GM23338 (cell line): ENCODE results near the gene DYNC2H1. TPM values are rescaled to one million over a fixed set of nuclear protein-coding genes. Genes with fewer than 3 reads are reported as not detected.

Experiments
- ATAC-seq: fragments of 200-7000 bp; cut with Tn5 transposase; 3 replicates; pipeline ENCODE4 v1.9.1; 2020
- DNase-seq: peaks from one replicate; pipeline ENCODE4 v3.0.0-alpha.2; 2015; ENCODE audit warnings: low spot score
- H2AFZ ChIP-seq: fragments of 200-600 bp; sonication (generic); 2 replicates; pipeline ENCODE4 v1.8.0; 2016; ENCODE audit warnings: antibody characterized with exemption, mild to moderate bottlenecking, moderate library complexity
- H3F3A ChIP-seq: fragments of 200-600 bp; sonication (generic); replicated peaks from 2 replicates; pipeline ENCODE4 v1.8.0; 2017; ENCODE audit warnings: antibody characterized with exemption, mixed run types, low read depth
- H3K27ac ChIP-seq: fragments of 200-600 bp; sonication (generic); 2 replicates; pipeline ENCODE4 v1.6.1; 2016; ENCODE audit warnings: low read depth
- H3K27me3 ChIP-seq: fragments of 200-600 bp; sonication (generic); 2 replicates; pipeline ENCODE4 v1.8.0; 2016; ENCODE audit warnings: mild to moderate bottlenecking, mixed run types, moderate library complexity; ENCODE audit not compliant: insufficient read depth
- H3K36me3 ChIP-seq: fragments of 200-600 bp; sonication (generic); 2 replicates; pipeline ENCODE4 v1.8.0; 2016; ENCODE audit warnings: mild to moderate bottlenecking; ENCODE audit not compliant: insufficient read depth
- H3K4me1 ChIP-seq: fragments of 200-600 bp; sonication (generic); 2 replicates; pipeline ENCODE4 v1.8.0; 2016; ENCODE audit warnings: mild to moderate bottlenecking, moderate library complexity; ENCODE audit not compliant: insufficient read depth
- H3K4me2 ChIP-seq: fragments of 200-600 bp; sonication (generic); 2 replicates; pipeline ENCODE4 v1.7.1; 2017; ENCODE audit warnings: mixed run types
- H3K4me3 ChIP-seq: fragments of 200-600 bp; sonication (generic); 2 replicates; pipeline ENCODE4 v1.6.1; 2016; ENCODE audit warnings: mixed run types
- H3K79me2 ChIP-seq: fragments of 200-600 bp; sonication (generic); replicated peaks from 2 replicates; pipeline ENCODE4 v1.8.0; 2017; ENCODE audit warnings: mild to moderate bottlenecking; ENCODE audit not compliant: insufficient read depth
- H3K9me2 ChIP-seq: fragments of 200-600 bp; sonication (generic); 2 replicates; pipeline ENCODE4 v1.8.0; 2017; ENCODE audit not compliant: insufficient read depth
- H4K20me1 ChIP-seq: fragments of 200-600 bp; sonication (generic); replicated peaks from 2 replicates; pipeline ENCODE4 v1.8.0; 2017; ENCODE audit warnings: mild to moderate bottlenecking; ENCODE audit not compliant: insufficient read depth
- H3K27ac Mint-ChIP-seq: 2 replicates; pipeline ENCODE4 v1.8.0; 2020; ENCODE audit warnings: inconsistent platforms, mild to moderate bottlenecking, moderate library complexity, mixed read lengths
- H3K27me3 Mint-ChIP-seq: 3 replicates; pipeline ENCODE4 v1.8.0; 2022; ENCODE audit warnings: low read depth, mild to moderate bottlenecking, moderate library complexity, mixed read lengths, inconsistent platforms; ENCODE audit not compliant: insufficient read depth, poor library complexity
- H3K36me3 Mint-ChIP-seq: 3 replicates; pipeline ENCODE4 v1.8.0; 2021; ENCODE audit warnings: low read depth, mild to moderate bottlenecking, inconsistent platforms, moderate library complexity, mixed read lengths
- H3K4me1 Mint-ChIP-seq: 3 replicates; pipeline ENCODE4 v1.8.0; 2020; ENCODE audit warnings: mild to moderate bottlenecking, inconsistent platforms, mixed read lengths
- H3K4me3 Mint-ChIP-seq: 3 replicates; pipeline ENCODE4 v1.8.0; 2021; ENCODE audit warnings: moderate library complexity, mild to moderate bottlenecking, inconsistent platforms, mixed read lengths
- H3K9me3 Mint-ChIP-seq: 3 replicates; pipeline ENCODE4 v1.8.0; 2020; ENCODE audit warnings: moderate library complexity, mild to moderate bottlenecking, inconsistent platforms, mixed read lengths
- CREB1 ChIP-seq: fragments of 250-450 bp; sonication (Bioruptor Pico); IDR thresholded peaks from 2 replicates; pipeline ENCODE4 v1.5.0; 2020; ENCODE audit warnings: low read depth, mild to moderate bottlenecking, moderate library complexity
- EZH2 ChIP-seq: fragments of 200-600 bp; sonication (generic); IDR thresholded peaks from one replicate; pipeline ENCODE4 v1.8.0; 2017; ENCODE audit warnings: antibody characterized with exemption, mild to moderate bottlenecking, low read depth; ENCODE audit not compliant: unreplicated experiment
- JUNB ChIP-seq: IDR thresholded peaks from one replicate; pipeline ENCODE4 v1.6.1; 2016; ENCODE audit warnings: antibody characterized with exemption; ENCODE audit not compliant: unreplicated experiment
- NANOG ChIP-seq: IDR thresholded peaks from 2 replicates; pipeline ENCODE4 v1.6.1; 2016; ENCODE audit warnings: antibody characterized with exemption, borderline replicate concordance
- REST ChIP-seq: IDR thresholded peaks from one replicate; pipeline ENCODE4 v1.6.1; 2018; ENCODE audit warnings: antibody characterized with exemption; ENCODE audit not compliant: unreplicated experiment
- STAT1 ChIP-seq: IDR thresholded peaks from one replicate; pipeline ENCODE4 v1.6.1; 2016; ENCODE audit warnings: antibody characterized with exemption; ENCODE audit not compliant: unreplicated experiment
- ZNF114 ChIP-seq: fragments of 250-450 bp; sonication (Bioruptor Pico); IDR thresholded peaks from 2 replicates; pipeline ENCODE4 v1.5.0; 2020; ENCODE audit warnings: mild to moderate bottlenecking, moderate library complexity
- polyA plus RNA-seq: library from polyadenylated mRNA; unstranded; fragments of >200 nt; fragmentation: Nextera tagmentation; extraction: Ambion mirVana; gene quantifications from 2 replicates; pipeline ENCODE4 v1.2.1, GENCODE V29; 2016
- total RNA-seq: library from RNA; depleted of rRNA; stranded (reverse); fragments of >200 nt; shearing (Covaris generic); gene quantifications from 2 replicates; pipeline ENCODE4 v1.2.3, GENCODE V29; 2014
- TF ChIP-seq, protein P1 (sequence below): IDR thresholded peaks from 2 replicates; pipeline ENCODE4 v1.6.1; 2016; ENCODE audit warnings: antibody characterized with exemption
- TF ChIP-seq, protein P2 (sequence below), 2 experiments: fragments of 200-600 bp in 1 of 2; sonication (generic) in 1 of 2; conservative IDR thresholded peaks; 2 replicates each; pipeline versions ENCODE4 v1.5.1 to v1.6.1; 2016 to 2017; ENCODE audit warnings: antibody characterized with exemption in 2 of 2, low read depth in 2 of 2, mild to moderate bottlenecking in 2 of 2, moderate library complexity in 1 of 2

DYNC2H1 gene
- total and polyA plus RNA-seq, 2 experiments from 2014 or later = 19.3 to 22.5 TPM

DNA sequence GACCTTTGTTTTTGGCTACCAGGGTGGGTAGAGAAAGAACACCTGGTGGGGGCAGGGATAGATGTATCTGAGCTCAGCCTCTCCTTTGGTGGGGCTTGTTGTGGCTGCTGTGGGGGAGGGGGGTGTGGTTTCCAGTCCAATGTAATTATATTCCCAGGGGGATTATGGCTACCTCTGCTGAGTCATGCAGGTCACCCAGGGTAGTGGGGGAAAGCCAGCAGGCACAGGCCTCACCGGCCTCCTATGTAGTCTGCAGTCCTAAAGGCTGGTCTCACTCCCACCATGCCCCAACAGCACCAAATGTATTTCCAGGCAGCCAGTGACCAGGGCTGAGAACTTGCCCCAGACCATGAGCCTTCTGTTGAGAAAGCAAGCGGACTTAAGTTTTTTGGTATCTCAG, 119.6 kb downstream of the DYNC2H1 start (continued):
- TF ChIP-seq, protein P1, sequence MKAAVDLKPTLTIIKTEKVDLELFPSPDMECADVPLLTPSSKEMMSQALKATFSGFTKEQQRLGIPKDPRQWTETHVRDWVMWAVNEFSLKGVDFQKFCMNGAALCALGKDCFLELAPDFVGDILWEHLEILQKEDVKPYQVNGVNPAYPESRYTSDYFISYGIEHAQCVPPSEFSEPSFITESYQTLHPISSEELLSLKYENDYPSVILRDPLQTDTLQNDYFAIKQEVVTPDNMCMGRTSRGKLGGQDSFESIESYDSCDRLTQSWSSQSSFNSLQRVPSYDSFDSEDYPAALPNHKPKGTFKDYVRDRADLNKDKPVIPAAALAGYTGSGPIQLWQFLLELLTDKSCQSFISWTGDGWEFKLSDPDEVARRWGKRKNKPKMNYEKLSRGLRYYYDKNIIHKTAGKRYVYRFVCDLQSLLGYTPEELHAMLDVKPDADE = no peak
- no peak for TF ChIP-seq EZH2
- no peak for TF ChIP-seq NANOG
- TF ChIP-seq JUNB = no peak
- no peak for TF ChIP-seq REST

DNA sequence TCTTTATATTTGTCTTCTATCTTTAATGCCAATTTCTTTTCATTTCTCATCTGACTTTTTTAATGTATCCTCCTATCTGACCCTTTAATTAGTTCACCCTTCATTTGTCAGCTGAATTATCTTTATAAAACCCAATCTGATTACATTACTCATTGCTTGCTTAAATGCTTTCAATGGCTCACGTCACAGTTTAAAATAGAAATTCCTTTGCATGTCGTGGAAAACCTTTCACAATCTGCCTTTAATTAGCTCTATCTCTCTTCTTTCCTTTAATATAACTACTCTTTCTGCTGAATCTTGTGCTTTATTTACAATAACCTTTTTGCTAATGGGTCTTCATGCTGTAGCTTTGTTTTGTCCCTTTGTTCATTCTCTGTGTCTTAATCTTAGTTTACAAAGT, 125.7 kb downstream of the DYNC2H1 start:
- H3K27me3 Mint-ChIP-seq = peaks cover 1% of the 10 kb centered on the region
- Histone ChIP-seq H3K36me3 (no peaks in the 10 kb centered on the region), H3K79me2 (no peaks in the 10 kb centered on the region), H3K27ac (no peak overlapping the region), H3F3A (no peaks in the 10 kb centered on the region), H4K20me1 (no peaks in the 10 kb centered on the region), H2AFZ (no peak overlapping the region), H3K27me3 (no peaks in the 10 kb centered on the region), H3K4me3 (no peak overlapping the region), H3K9me2 (no peaks in the 10 kb centered on the region), H3K4me2 (no peak overlapping the region), H3K4me1 (no peaks in the 10 kb centered on the region)
- H3K4me1 Mint-ChIP-seq = no peaks in the 10 kb centered on the region; the same call in 2 of the 3 replicates
- no peak overlapping the region for H3K4me3 Mint-ChIP-seq
- DNase-seq (no peak), ATAC-seq (no peak)
- no peak overlapping the region for H3K27ac Mint-ChIP-seq
- H3K36me3 Mint-ChIP-seq = no peaks in the 10 kb centered on the region
- TF ChIP-seq EZH2 = no peak
- TF ChIP-seq, protein P2, sequence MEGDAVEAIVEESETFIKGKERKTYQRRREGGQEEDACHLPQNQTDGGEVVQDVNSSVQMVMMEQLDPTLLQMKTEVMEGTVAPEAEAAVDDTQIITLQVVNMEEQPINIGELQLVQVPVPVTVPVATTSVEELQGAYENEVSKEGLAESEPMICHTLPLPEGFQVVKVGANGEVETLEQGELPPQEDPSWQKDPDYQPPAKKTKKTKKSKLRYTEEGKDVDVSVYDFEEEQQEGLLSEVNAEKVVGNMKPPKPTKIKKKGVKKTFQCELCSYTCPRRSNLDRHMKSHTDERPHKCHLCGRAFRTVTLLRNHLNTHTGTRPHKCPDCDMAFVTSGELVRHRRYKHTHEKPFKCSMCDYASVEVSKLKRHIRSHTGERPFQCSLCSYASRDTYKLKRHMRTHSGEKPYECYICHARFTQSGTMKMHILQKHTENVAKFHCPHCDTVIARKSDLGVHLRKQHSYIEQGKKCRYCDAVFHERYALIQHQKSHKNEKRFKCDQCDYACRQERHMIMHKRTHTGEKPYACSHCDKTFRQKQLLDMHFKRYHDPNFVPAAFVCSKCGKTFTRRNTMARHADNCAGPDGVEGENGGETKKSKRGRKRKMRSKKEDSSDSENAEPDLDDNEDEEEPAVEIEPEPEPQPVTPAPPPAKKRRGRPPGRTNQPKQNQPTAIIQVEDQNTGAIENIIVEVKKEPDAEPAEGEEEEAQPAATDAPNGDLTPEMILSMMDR (conservative IDR thresholded peaks at IDR 0.05; ENCODE audit: low read depth in 2 of 2) = no peak
- H3K9me3 Mint-ChIP-seq = no peaks in the 10 kb centered on the region

GRCh38 chr11:103241574-103241973, 132.3 kb downstream of the DYNC2H1 start:
- Histone ChIP-seq H3K9me2 (no peaks in the 10 kb centered on the region), H3K27ac (no peak overlapping the region), H3K79me2 (no peaks in the 10 kb centered on the region), H2AFZ (no peak overlapping the region), H3K36me3 (no peaks in the 10 kb centered on the region; the same call in 1 of the 2 replicates), H3F3A (no peaks in the 10 kb centered on the region), H3K4me1 (no peaks in the 10 kb centered on the region), H3K4me3 (no peak overlapping the region), H4K20me1 (no peaks in the 10 kb centered on the region), H3K27me3 (no peaks in the 10 kb centered on the region), H3K4me2 (no peak overlapping the region)
- H3K27ac Mint-ChIP-seq = no peak overlapping the region
- DNase-seq (no peak), ATAC-seq (no peak)
- H3K4me1 Mint-ChIP-seq = no peaks in the 10 kb centered on the region
- H3K36me3 Mint-ChIP-seq = no peaks in the 10 kb centered on the region; the same call in 2 of the 3 replicates
- no peak overlapping the region for H3K4me3 Mint-ChIP-seq
- H3K27me3 Mint-ChIP-seq = peaks cover 1% of the 10 kb centered on the region
- no peaks in the 10 kb centered on the region for H3K9me3 Mint-ChIP-seq
- TF ChIP-seq ZNF114 (CRISPR knock-in tag) (no peak), CREB1 (CRISPR knock-in tag) (no peak), STAT1 (no peak)
- TF ChIP-seq, protein P1 = no peak
